ENCODE data around the gene SLC25A42.

Gene SLC25A42

GRCh38 chr19:19051478-19052213 lies 12.1 kb upstream of the SLC25A42 start:
- DNase-seq: no peak

DNA sequence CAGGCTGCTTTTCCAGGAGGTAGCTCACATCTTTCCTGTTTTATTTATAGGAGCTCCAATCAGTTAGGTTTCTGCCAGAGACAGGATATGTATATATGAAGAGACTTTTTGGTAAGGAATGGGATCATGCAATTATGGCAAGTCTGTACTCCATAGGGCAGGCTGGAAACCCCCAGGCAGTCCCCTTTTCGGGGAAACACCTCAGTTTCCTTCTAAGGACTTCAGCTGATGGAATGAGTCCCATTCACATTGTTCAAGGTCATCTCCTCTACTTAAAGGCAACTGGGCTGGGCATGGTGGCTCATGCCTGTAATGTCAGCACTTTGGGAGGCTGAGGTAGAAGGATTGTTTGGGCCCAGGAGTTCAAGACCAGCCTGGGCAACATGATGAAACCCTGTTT lies 10.9 kb upstream of the SLC25A42 start:
- DNase-seq: no peak

DNA sequence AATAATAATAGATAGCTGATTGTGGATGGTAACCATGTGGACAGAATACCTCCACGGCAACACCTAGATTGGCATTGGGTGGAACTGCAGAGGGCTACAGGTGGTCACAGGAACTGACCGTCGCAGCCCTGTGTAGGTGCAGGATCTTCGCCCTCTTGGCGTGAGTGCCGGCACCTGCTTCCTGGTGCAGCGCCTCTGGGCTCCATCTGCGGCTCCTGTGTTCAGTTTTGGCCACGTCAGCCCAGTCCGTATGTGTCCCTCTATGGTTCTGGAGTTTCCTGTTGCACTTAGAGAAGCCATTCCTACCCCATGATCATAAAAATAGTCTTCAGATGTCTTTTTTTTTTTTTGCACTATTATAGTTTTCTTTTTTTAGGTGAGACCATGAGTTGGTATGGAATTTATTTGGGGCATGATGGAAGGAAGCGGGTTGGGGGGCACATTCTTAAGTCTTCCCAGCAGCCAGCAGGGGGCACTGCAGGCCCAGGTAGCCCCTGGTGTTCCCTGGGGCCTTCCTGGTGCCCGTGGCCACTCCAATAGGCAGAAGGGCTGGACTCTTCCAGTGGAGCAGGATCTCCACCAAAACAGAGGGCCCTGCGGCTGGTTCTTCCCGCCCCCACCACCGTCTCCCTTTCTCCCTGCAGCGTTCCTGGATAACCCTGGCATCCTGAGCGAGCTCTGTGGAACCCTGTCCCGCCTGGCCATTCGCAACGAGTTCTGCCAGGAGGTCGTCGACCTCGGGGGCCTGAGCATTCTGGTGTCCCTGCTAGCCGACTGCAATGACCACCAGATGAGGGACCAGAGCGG lies 10.1 kb upstream of the SLC25A42 start:
- no peak for DNase-seq

GRCh38 chr19:19054315-19054938 lies 9.4 kb upstream of the SLC25A42 start:
- DNase-seq: no peak

DNA sequence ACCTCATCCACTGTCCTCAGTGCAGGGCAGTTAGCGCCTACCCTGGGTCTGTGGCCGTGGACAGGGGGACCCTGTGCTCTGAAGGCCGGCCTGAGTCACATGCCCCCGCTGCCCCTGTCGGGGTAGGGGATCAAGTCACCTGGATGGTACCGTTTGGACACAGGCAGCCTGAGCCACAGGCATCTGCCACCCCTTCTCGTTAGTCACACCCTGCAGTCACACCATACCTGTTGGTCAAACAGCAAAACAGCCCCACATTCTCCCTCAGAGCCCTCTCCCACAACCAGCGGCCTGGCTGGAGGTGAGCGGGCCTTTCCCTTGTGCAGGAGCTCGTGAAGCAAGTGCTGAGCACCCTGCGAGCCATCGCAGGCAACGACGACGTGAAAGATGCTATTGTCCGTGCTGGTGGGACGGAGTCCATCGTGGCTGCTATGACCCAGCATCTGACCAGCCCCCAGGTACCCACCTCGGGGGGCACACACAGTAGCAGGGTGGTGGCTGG lies 8.8 kb upstream of the SLC25A42 start:
- DNase-seq: no peak

DNA sequence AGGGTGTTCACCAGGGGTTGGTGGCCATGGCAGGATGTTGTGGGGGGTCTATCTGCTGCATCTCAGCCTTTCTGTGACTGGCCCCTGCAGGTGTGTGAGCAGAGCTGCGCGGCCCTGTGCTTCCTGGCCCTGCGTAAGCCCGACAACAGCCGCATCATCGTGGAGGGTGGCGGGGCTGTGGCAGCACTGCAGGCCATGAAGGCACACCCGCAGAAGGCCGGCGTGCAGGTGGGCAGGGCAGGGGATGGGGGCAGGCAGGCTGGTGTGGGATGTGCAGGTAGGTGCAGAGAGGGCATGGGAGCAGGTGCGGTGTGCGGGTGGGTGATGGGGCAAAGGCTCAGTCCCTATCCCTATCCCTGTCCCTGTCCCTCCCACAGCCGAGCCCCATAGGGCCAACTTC lies 8.1 kb upstream of the SLC25A42 start:
- DNase-seq: no peak

- no peak for DNase-seq
Measured at GRCh38 chr19:19056636-19057275, 7.0 kb upstream of the SLC25A42 start.

GRCh38 chr19:19057317-19057716 lies 6.5 kb upstream of the SLC25A42 start:
- no peak for DNase-seq

GRCh38 chr19:19057720-19058119 lies 6.1 kb upstream of the SLC25A42 start:
- DNase-seq: no peak

- DNase-seq: no peak
Measured at GRCh38 chr19:19059018-19059836, 4.6 kb upstream of the SLC25A42 start.

- no peak for DNase-seq
Measured at GRCh38 chr19:19059837-19060611, 3.8 kb upstream of the SLC25A42 start.

- no peak for DNase-seq
Measured at GRCh38 chr19:19061506-19061905, 2.3 kb upstream of the SLC25A42 start.

DNA sequence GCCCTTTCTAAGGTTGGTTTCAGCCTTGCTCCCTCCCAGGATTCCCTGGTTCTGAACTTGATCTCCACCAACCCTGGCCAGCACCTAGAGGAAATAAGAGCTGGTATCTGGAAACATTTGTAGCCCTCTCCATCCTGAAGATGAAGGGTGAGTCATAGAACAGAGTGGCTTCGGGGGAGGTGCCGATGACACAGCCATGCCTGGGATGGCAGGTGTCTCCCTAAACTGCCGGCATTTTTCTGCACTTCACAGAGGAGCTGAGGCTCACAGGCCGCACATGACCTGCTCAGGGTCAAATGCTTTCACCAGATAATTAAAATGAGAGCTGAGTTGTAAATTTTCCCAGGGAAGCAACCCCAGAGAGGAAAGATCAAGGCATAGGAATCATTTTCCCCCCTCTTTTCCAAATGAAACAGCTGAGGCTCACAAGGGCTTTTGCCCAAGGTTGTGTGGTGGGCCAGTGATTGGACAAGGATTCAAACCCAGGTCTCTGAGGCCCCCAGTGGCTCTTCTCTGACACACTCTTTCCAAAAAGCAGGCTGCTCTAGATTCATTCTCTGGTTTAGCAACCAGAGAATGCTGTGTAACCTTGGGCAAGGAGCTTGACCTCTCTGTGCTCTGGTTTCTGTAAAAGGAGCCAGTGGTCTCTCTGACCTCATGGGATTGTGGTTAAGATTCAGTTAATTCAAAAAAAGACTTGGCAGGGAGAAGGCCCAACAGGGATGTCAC lies 1.2 kb upstream of the SLC25A42 start:
- DNase-seq: no peak

DNA sequence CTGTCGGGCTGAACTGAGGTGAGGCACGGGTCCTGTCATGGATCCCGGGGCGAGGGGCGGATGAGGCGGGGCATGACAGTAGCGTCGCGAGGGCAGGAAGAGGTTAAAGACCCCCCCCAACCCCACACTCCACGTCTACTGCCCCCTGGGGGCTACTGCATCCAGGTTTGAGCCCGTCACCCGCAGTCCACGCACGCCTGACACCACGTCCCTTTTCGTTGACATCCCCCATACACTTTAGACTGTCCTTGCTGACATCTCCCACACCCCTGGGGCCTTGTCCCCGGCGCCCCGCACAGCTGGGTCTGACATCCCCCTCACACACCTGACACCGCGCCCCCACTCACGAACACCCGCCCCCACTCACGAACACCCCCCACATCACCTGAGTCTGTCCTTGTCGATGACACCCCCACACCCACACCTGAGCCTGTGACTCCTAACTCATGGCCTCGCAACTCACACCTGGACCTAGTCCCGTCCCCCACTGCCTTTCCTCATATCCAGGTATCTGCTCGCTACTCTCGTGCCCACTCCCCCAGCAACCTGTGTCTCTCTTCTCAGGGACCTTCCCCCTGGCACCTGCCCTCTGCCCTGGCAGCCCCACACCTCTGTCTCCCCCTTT lies 416 bp downstream of the SLC25A42 start:
- DNase-seq: no peak

- peak in 1 of 2 experiments; percentile 4 for DNase-seq
Measured at GRCh38 chr19:19064811-19065745, 1.3 kb downstream of the SLC25A42 start.

- DNase-seq: no peak
Measured at GRCh38 chr19:19067276-19068072, 3.7 kb downstream of the SLC25A42 start.

DNA sequence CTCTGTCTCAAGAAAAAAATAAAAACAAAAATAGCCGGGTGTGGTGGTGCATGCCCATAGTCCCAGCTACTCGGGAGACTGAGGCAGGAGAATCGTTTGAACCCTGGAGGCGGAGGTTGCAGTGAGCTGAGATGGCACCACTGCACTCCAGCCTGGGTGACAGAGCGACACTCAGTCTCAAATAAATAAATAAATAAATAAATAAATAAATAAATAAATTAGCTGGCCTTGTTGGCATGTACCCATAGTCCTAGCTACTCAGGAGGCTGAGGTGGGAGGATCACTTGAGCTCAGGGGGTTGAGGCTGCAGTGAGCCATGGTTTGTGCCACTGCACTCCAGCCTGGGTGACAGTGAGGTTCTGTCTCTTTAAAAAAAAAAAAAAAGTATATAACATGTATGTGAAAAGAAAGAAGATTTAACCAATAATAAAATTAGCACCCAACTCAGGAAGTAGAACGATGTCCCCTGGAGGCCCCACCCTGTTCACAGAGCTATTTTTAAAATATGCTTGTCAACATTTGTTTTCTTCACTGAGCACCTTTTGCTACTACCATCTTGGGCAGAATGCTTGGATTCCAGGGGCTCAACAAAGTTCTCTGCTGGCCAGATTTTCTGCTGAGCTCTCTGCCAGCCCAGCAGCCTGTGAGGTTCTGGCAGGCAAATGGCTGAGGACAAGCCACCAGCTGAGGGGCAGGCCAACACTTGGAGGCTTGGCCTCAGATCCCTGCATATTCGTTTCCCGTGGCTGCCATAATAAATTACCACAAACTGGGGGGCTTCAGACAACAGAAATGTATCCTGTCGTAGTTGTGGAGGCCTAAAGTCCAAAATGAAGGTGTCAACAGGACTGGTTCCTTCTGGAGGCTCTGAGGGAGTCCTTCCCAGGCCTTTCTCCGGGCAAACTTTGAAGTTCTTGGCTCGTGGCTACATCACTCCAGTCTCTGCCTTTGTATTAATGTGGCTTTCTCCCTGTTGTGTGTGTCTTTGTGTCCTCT lies 5.2 kb downstream of the SLC25A42 start:
- no peak for DNase-seq

Data from cerebellar nuclear complex (tissue), 1 donor.